HEK293 (cell line): ENCODE results near the gene TCAF1.
"Not testable (repeated sequence)": the region's sequence is repeated elsewhere in the genome, so short reads cannot be mapped to it uniquely, and the experiment has no call there.

ENCODE experiments used
- ATF2 ChIP-seq: fragments of 450-650 bp; formaldehyde crosslinking; IDR thresholded peaks from 2 replicates; pipeline ENCODE4 v1.5.1; 2016; ENCODE audit warnings: missing biosample characterization, missing genetic modification characterization, low read depth
- REST ChIP-seq: fragments of 450-650 bp; formaldehyde crosslinking; IDR thresholded peaks from 2 replicates; pipeline ENCODE4 v1.5.1; 2016; ENCODE audit warnings: missing biosample characterization, missing genetic modification characterization

- not testable (repeated sequence) for TF ChIP-seq REST, ATF2 (tag by site-specific recombination)
Measured at GRCh38 chr7:143817873-143818272, 84.1 kb downstream of the TCAF1 start.
